Testis (tissue), 3 donors: ENCODE results near the gene NOVA2. TPM values are rescaled to one million over a fixed set of nuclear protein-coding genes. Genes with fewer than 3 reads are reported as not detected.

Experiments used
- DNase-seq: peaks from one replicate; pipeline ENCODE4 v3.0.0-alpha.2; 2019
- H3K27ac ChIP-seq, 2 donors: fragments of 200-600 bp; sonication (generic); one replicate each; pipeline ENCODE4 v1.5.1; 2019
- H3K27me3 ChIP-seq: fragments of 200-600 bp; sonication (generic); one replicate; pipeline ENCODE4 v1.5.1; 2019
- H3K36me3 ChIP-seq: fragments of 200-600 bp; sonication (generic); one replicate; pipeline ENCODE4 v1.5.1; 2017; ENCODE audit warnings: low read depth; ENCODE audit errors: missing control alignments
- H3K4me1 ChIP-seq: fragments of 200-600 bp; sonication (generic); one replicate; pipeline ENCODE4 v1.5.1; 2019
- H3K4me3 ChIP-seq, 2 donors: fragments of 200-600 bp; sonication (generic); one replicate each; pipeline ENCODE4 v1.5.1; 2017 to 2019
- H3K9me3 ChIP-seq: fragments of 200-600 bp; sonication (generic); one replicate; pipeline ENCODE4 v1.5.1; 2017
- CTCF ChIP-seq, 3 experiments: fragments of 450-650 bp in 2 of 3; fragments of 200-600 bp in 1 of 3; sonication (generic) in 1 of 3; IDR thresholded peaks; one replicate each; pipeline ENCODE4 v1.5.1; 2016 to 2019; ENCODE audit warnings: antibody characterized with exemption in 3 of 3, mild to moderate bottlenecking in 2 of 3, moderate library complexity in 1 of 3
- POLR2A ChIP-seq: fragments of 450-650 bp; IDR thresholded peaks from one replicate; pipeline ENCODE4 v1.6.1; 2017; ENCODE audit warnings: antibody characterized with exemption, mild to moderate bottlenecking, moderate library complexity
- WGBS, 2 donors: methylation state at CpG; one replicate each; pipeline ENCODE4 v1.1.5; 2018; 5-methylcytosine and 5-hydroxymethylcytosine counted together
- intact Hi-C: fragments of 100-400 bp; cut with DNase I; formaldehyde crosslinking; loops from one replicate; pipeline ENCODE4 v1.15.1; 2023; ENCODE audit warnings: low total_unique reads
- polyA plus RNA-seq: library from polyadenylated mRNA; stranded (reverse); fragments of 350-450 nt; fragmentation: Illumina TruSeq; extraction: RNeasy Lipid Tissue Mini Kit (QIAGEN cat#74804); gene quantifications from one replicate; pipeline ENCODE4 v1.2.3, GENCODE V29; 2014; ENCODE audit warnings: low read depth, low replicate concordance; ENCODE audit not compliant: insufficient read depth
- total RNA-seq, 2 donors: library from RNA; depleted of rRNA; stranded (reverse); fragments of >200 nt; gene quantifications; one replicate each; pipeline ENCODE4 v1.2.3, GENCODE V29; 2016

The NOVA2 gene
- total and polyA plus RNA-seq, 3 donors from 2014 or later, result 3.0 to 5.7 (median 3.1) TPM

GRCh38 chr19:45890877-45891276 is 82.8 kb downstream of the NOVA2 start:
- no peak overlapping the region for H3K4me3 ChIP-seq
- H3K36me3 ChIP-seq, result no peaks in the 10 kb centered on the region
- DNase-seq, result no peak
- no peak overlapping the region for H3K27ac ChIP-seq
- 88% methylated on average over 17 of the region's 17 CpGs; no CpG with 5 or more reads in 1 of the 2 donors for WGBS, 2 donors
- H3K4me1 ChIP-seq, result peaks cover 3% of the 10 kb centered on the region
- H3K9me3 ChIP-seq, result no peaks in the 10 kb centered on the region
- TF ChIP-seq CTCF (IDR thresholded peaks at IDR 0.05) (no peak), POLR2A (no peak)
- intact Hi-C loops, result no loop called here
- no peaks in the 10 kb centered on the region for H3K27me3 ChIP-seq

- Histone ChIP-seq H3K27me3 (no peaks in the 10 kb centered on the region), H3K36me3 (no peaks in the 10 kb centered on the region), H3K4me1 (peaks cover 13% of the 10 kb centered on the region), H3K27ac (no peak overlapping the region), H3K4me3 (no peak overlapping the region), H3K9me3 (no peaks in the 10 kb centered on the region)
- TF ChIP-seq CTCF (IDR thresholded peaks at IDR 0.05) (no peak), POLR2A (no peak)
- WGBS, 2 donors, result 74 to 78% methylated on average over 6 of the region's 6 CpGs
- no peak for DNase-seq
- intact Hi-C loops, result loop anchor here (10.0 kb wide), 1 partner anchor 115 kb away; no protein-coding TSS in a partner anchor
These were observed 84.3 kb downstream of the NOVA2 start for GRCh38 chr19:45889210-45889885.

- TF ChIP-seq POLR2A, result no peak
- TF ChIP-seq CTCF (IDR thresholded peaks at IDR 0.05), result no peak
- no peaks in the 10 kb centered on the region for H3K36me3 ChIP-seq
- H3K4me3 ChIP-seq, result peak overlapping the region; percentile 75 to 84
- no peak for DNase-seq
- no peaks in the 10 kb centered on the region for H3K27me3 ChIP-seq
- intact Hi-C loops, result loop anchor here (10.0 kb wide), 1 partner anchor 112 kb away; no protein-coding TSS in a partner anchor
- H3K27ac ChIP-seq, result peak overlapping the region; percentile 86 to 87
- H3K4me1 ChIP-seq, result peaks cover 34% of the 10 kb centered on the region
- H3K9me3 ChIP-seq, result no peaks in the 10 kb centered on the region
- 31 to 37% methylated on average over 8 to 10 of the region's 10 CpGs for WGBS, 2 donors
These were observed 86.4 kb downstream of the NOVA2 start for GRCh38 chr19:45887200-45887710.

GRCh38 chr19:45886427-45887199 is 87.1 kb downstream of the NOVA2 start:
- intact Hi-C loops, result loop anchor here (10.0 kb wide), 1 partner anchor 112 kb away; no protein-coding TSS in a partner anchor
- Histone ChIP-seq H3K27me3 (no peaks in the 10 kb centered on the region), H3K36me3 (no peaks in the 10 kb centered on the region), H3K4me1 (peaks cover 35% of the 10 kb centered on the region), H3K9me3 (no peaks in the 10 kb centered on the region), H3K27ac (peak overlapping the region; percentile 86 to 87), H3K4me3 (peak overlapping the region; percentile 75 to 84)
- no peak for TF ChIP-seq POLR2A
- 0 to 1% methylated on average over 27 to 32 of the region's 32 CpGs for WGBS, 2 donors
- DNase-seq, result peak; percentile 93
